Testis (tissue), 3 donors: ENCODE measurements around the gene BAZ1B. TPM values are rescaled to one million over a fixed set of nuclear protein-coding genes. Genes with fewer than 3 reads are reported as not detected.
"Not testable (repeated sequence)": the region's sequence is repeated elsewhere in the genome, so short reads cannot be mapped to it uniquely, and the experiment has no call there.

ENCODE experiments used
- DNase-seq: peaks from one replicate; pipeline ENCODE4 v3.0.0-alpha.2; 2019
- H3K27ac ChIP-seq, 2 donors: fragments of 200-600 bp; sonication (generic); one replicate each; pipeline ENCODE4 v1.5.1; 2019
- H3K27me3 ChIP-seq: fragments of 200-600 bp; sonication (generic); one replicate; pipeline ENCODE4 v1.5.1; 2019
- H3K36me3 ChIP-seq: fragments of 200-600 bp; sonication (generic); one replicate; pipeline ENCODE4 v1.5.1; 2017; ENCODE audit warnings: low read depth; ENCODE audit errors: missing control alignments
- H3K4me1 ChIP-seq: fragments of 200-600 bp; sonication (generic); one replicate; pipeline ENCODE4 v1.5.1; 2019
- H3K4me3 ChIP-seq, 2 donors: fragments of 200-600 bp; sonication (generic); one replicate each; pipeline ENCODE4 v1.5.1; 2017 to 2019
- H3K9me3 ChIP-seq: fragments of 200-600 bp; sonication (generic); one replicate; pipeline ENCODE4 v1.5.1; 2017
- CTCF ChIP-seq, 3 experiments: fragments of 450-650 bp in 2 of 3; fragments of 200-600 bp in 1 of 3; sonication (generic) in 1 of 3; IDR thresholded peaks; one replicate each; pipeline ENCODE4 v1.5.1; 2016 to 2019; ENCODE audit warnings: antibody characterized with exemption in 3 of 3, mild to moderate bottlenecking in 2 of 3, moderate library complexity in 1 of 3
- POLR2A ChIP-seq: fragments of 450-650 bp; IDR thresholded peaks from one replicate; pipeline ENCODE4 v1.6.1; 2017; ENCODE audit warnings: antibody characterized with exemption, mild to moderate bottlenecking, moderate library complexity
- WGBS, 2 donors: methylation state at CpG; one replicate each; pipeline ENCODE4 v1.1.5; 2018; 5-methylcytosine and 5-hydroxymethylcytosine counted together
- intact Hi-C: fragments of 100-400 bp; cut with DNase I; formaldehyde crosslinking; loops from one replicate; pipeline ENCODE4 v1.15.1; 2023; ENCODE audit warnings: low total_unique reads
- polyA plus RNA-seq: library from polyadenylated mRNA; stranded (reverse); fragments of 350-450 nt; fragmentation: Illumina TruSeq; extraction: RNeasy Lipid Tissue Mini Kit (QIAGEN cat#74804); gene quantifications from one replicate; pipeline ENCODE4 v1.2.3, GENCODE V29; 2014; ENCODE audit warnings: low read depth, low replicate concordance; ENCODE audit not compliant: insufficient read depth
- total RNA-seq, 2 donors: library from RNA; depleted of rRNA; stranded (reverse); fragments of >200 nt; gene quantifications; one replicate each; pipeline ENCODE4 v1.2.3, GENCODE V29; 2016

Gene BAZ1B
- total and polyA plus RNA-seq, 3 donors from 2014 or later = 30.8 to 72.8 (median 59.4) TPM

- no peak for DNase-seq
- no peak overlapping the region for H3K4me3 ChIP-seq
- no peaks in the 10 kb centered on the region for H3K27me3 ChIP-seq
- no peaks in the 10 kb centered on the region for H3K36me3 ChIP-seq
- WGBS, 2 donors = 92 to 95% methylated on average over 5 of the region's 5 CpGs
- TF ChIP-seq POLR2A = no peak
- TF ChIP-seq CTCF (IDR thresholded peaks at IDR 0.05) = no peak
- H3K27ac ChIP-seq = no peak overlapping the region
- no peaks in the 10 kb centered on the region for H3K9me3 ChIP-seq
- no peaks in the 10 kb centered on the region for H3K4me1 ChIP-seq
- intact Hi-C loops = no loop called here
Measured at GRCh38 chr7:73503229-73503628, 18.9 kb downstream of the BAZ1B start.

- TF ChIP-seq CTCF (IDR thresholded peaks at IDR 0.05) (no peak), POLR2A (no peak)
- H3K9me3 ChIP-seq = no peaks in the 10 kb centered on the region
- H3K27ac ChIP-seq = no peak overlapping the region
- DNase-seq = no peak
- H3K4me1 ChIP-seq = no peaks in the 10 kb centered on the region
- intact Hi-C loops = no loop called here
- no peaks in the 10 kb centered on the region for H3K27me3 ChIP-seq
- H3K4me3 ChIP-seq = no peak overlapping the region
- 90 to 96% methylated on average over 7 of the region's 7 CpGs for WGBS, 2 donors
- no peaks in the 10 kb centered on the region for H3K36me3 ChIP-seq
Measured at GRCh38 chr7:73496626-73497025, 25.5 kb downstream of the BAZ1B start.

GRCh38 chr7:73495507-73495906 lies 26.6 kb downstream of the BAZ1B start:
- H3K4me3 ChIP-seq, H3K9me3 ChIP-seq, H3K27ac ChIP-seq, H3K4me1 ChIP-seq, intact Hi-C loops, DNase-seq, H3K36me3 ChIP-seq, H3K27me3 ChIP-seq: not testable (repeated sequence)
- WGBS, 2 donors = 78 to 86% methylated on average over 2 of the region's 2 CpGs

GRCh38 chr7:73489976-73490375 lies 32.1 kb downstream of the BAZ1B start:
- no peaks in the 10 kb centered on the region for H3K27me3 ChIP-seq
- DNase-seq = no peak

GRCh38 chr7:73487486-73487885 lies 34.6 kb downstream of the BAZ1B start:
- WGBS, 2 donors = 89 to 93% methylated on average over 1 of the region's 1 CpG
- intact Hi-C loops = no loop called here
- Histone ChIP-seq H3K27me3 (no peaks in the 10 kb centered on the region), H3K4me1 (peaks cover 6% of the 10 kb centered on the region), H3K36me3 (no peaks in the 10 kb centered on the region), H3K9me3 (no peaks in the 10 kb centered on the region), H3K4me3 (no peak overlapping the region), H3K27ac (no peak overlapping the region)
- DNase-seq = no peak
- TF ChIP-seq POLR2A = no peak
- TF ChIP-seq CTCF (IDR thresholded peaks at IDR 0.05) = no peak

More at GRCh38 chr7:73489976-73490375, 32.1 kb downstream of the BAZ1B start:
- Histone ChIP-seq H3K9me3 (no peaks in the 10 kb centered on the region), H3K4me3 (no peak overlapping the region), H3K4me1 (no peaks in the 10 kb centered on the region), H3K27ac (no peak overlapping the region), H3K36me3 (no peaks in the 10 kb centered on the region)
- intact Hi-C loops = no loop called here
- TF ChIP-seq POLR2A (no peak), CTCF (IDR thresholded peaks at IDR 0.05) (no peak)
